Common myeloid progenitor, CD34-positive (primary cell): ENCODE results near the gene ACOD1. TPM values are rescaled to one million over a fixed set of nuclear protein-coding genes. Genes with fewer than 3 reads are reported as not detected.
"Not testable (repeated sequence)": the region's sequence is repeated elsewhere in the genome, so short reads cannot be mapped to it uniquely, and the experiment has no call there.

Source experiments
- CTCF ChIA-PET: fragments of 350-600 bp; sonication (Branson Sonifier 250); formaldehyde crosslinking; loops from one replicate; lab custom pipeline; 2021; ENCODE audit warnings: antibody characterized with exemption; lab: Charles Lee
- POLR2A ChIA-PET: fragments of 350-600 bp; sonication (Branson Sonifier 250); formaldehyde crosslinking; loops from one replicate; lab custom pipeline; 2021; ENCODE audit warnings: antibody characterized with exemption; lab: Charles Lee
- DNase-seq, 3 donors: peaks; one replicate each; pipeline versions ENCODE4 v3.0.0 to v3.0.0-alpha.2; 2013
- H3K27ac ChIP-seq, 2 experiments: 1 replicate in 1 of 2; 2 replicates in 1 of 2; pipeline ENCODE4 v1.7.0; 2013; ENCODE audit warnings: inconsistent platforms in 2 of 2, low read length in 2 of 2, mild to moderate bottlenecking in 2 of 2, low read depth in 1 of 2, moderate library complexity in 1 of 2; ENCODE audit not compliant: severe bottlenecking in 2 of 2, insufficient read depth in 1 of 2, poor library complexity in 1 of 2
- H3K27me3 ChIP-seq, 5 experiments: replicated peaks in 2 of 5; 1 replicate in 3 of 5; 2 replicates in 2 of 5; pipeline versions ENCODE4 v1.6.1 to v1.7.0; 2013; ENCODE audit warnings: low read length in 4 of 5, mild to moderate bottlenecking in 2 of 5, moderate library complexity in 2 of 5, inconsistent platforms in 1 of 5; ENCODE audit not compliant: insufficient read depth in 5 of 5, control insufficient read depth in 4 of 5
- H3K36me3 ChIP-seq, 4 experiments: 1 replicate in 2 of 4; 2 replicates in 2 of 4; pipeline versions ENCODE4 v1.6.1 to v1.7.0; 2013; ENCODE audit warnings: low read length in 3 of 4, control low read depth in 1 of 4, mild to moderate bottlenecking in 1 of 4; ENCODE audit not compliant: control insufficient read depth in 4 of 4, insufficient read depth in 4 of 4
- H3K4me1 ChIP-seq, 4 experiments: 1 replicate in 3 of 4; 2 replicates in 1 of 4; pipeline versions ENCODE4 v1.6.1 to v1.7.1; 2013; ENCODE audit warnings: low read length in 3 of 4, mild to moderate bottlenecking in 3 of 4, control low read depth in 1 of 4, inconsistent platforms in 1 of 4, moderate library complexity in 1 of 4; ENCODE audit not compliant: control insufficient read depth in 4 of 4, insufficient read depth in 4 of 4; ENCODE audit errors: control extremely low read depth in 1 of 4
- H3K4me3 ChIP-seq, 7 experiments: 1 replicate in 4 of 7; 2 replicates in 3 of 7; pipeline versions ENCODE4 v1.5.1 to v1.7.0; 2013; ENCODE audit warnings: mild to moderate bottlenecking in 7 of 7, low read length in 6 of 7, moderate library complexity in 6 of 7, inconsistent platforms in 2 of 7, low read depth in 2 of 7, control low read depth in 1 of 7; ENCODE audit not compliant: insufficient read depth in 4 of 7, control insufficient read depth in 1 of 7; ENCODE audit errors: extremely low read depth in 1 of 7
- H3K9me3 ChIP-seq, 5 experiments: 1 replicate in 4 of 5; 2 replicates in 1 of 5; pipeline versions ENCODE4 v1.6.1 to v1.7.1; 2013; ENCODE audit warnings: low read length in 4 of 5, mild to moderate bottlenecking in 2 of 5, inconsistent platforms in 1 of 5, low read depth in 1 of 5, moderate library complexity in 1 of 5; ENCODE audit not compliant: control insufficient read depth in 4 of 5, insufficient read depth in 2 of 5; ENCODE audit errors: control extremely low read depth in 1 of 5
- WGBS: methylation state at CpG from one replicate; pipeline ENCODE4 v1.1.5; 2013; ENCODE audit not compliant: insufficient coverage; 5-methylcytosine and 5-hydroxymethylcytosine counted together
- polyA plus RNA-seq: library from polyadenylated mRNA; unstranded; fragments of 120-200 nt; gene quantifications from one replicate; pipeline ENCODE4 v1.2.1, GENCODE V29; 2013

The ACOD1 gene
- not detected for polyA plus RNA-seq

DNA sequence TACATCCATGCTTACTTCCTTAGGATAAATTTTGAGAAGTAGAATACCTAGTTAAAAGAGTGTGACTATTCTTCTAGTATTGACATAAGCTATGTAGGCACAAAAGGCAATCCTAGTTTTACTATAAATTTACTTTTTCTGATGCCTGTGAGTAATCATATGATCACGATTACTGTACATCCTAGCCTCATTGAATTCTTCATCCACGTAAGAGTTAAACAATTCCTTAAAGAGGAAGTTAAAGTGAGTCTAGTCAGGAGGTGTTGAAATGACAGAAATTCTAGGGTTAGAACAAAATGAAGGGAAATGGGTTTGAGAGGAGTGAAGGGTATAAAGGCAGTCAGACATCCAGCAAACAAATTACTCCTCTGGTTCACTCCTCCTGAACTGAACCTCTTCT lies at the start of gene ACOD1:
TSS of gene ACOD1 (plus strand) at position 363 of the 400 bp plus-strand sequence. CDS start 48 bp downstream, outside the sequence.
- no CpG with 5 or more reads among the region's 2 CpGs for WGBS
- no peaks in the 10 kb centered on the region for H3K9me3 ChIP-seq
- CTCF ChIA-PET: interaction anchor here (1.4 kb wide), 1 partner anchor 32 kb away, joined by 4 read pairs; no protein-coding TSS in a partner anchor
- DNase-seq: peak in 2 of 3 donors; percentile 20 to 28
- no peak within 1 kb of the TSS for H3K4me3 ChIP-seq
- H3K27me3 ChIP-seq: peaks cover 0 to 3% (median 0%) of the 10 kb centered on the region in 5 experiments
- POLR2A ChIA-PET: no interaction called here
- no peak within 1 kb of the TSS for H3K27ac ChIP-seq
- H3K36me3 ChIP-seq: no peaks in the 10 kb centered on the region
- H3K4me1 ChIP-seq: no peaks in the 10 kb centered on the region

DNA sequence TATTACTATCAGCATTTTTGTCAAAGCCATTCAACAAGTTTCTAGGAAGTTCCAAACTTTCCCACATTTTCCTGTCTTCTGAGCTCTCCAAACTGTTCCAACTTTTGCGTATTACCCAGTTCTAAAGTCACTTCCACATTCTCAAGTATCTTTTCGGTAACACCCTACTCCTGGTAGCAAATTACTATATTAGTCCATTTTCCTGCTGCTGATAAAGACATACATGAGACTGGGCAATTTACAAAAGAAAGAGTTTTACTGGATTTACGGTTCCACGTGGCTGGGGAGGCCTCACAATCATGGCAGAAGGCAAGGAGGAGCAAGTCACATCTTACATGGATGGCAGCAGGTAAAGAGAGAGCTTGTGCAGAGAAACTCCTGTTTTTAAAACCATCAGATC lies 49.2 kb upstream of the ACOD1 start:
- H3K4me3 ChIP-seq, H3K4me1 ChIP-seq, DNase-seq, POLR2A ChIA-PET, H3K36me3 ChIP-seq, H3K9me3 ChIP-seq, H3K27ac ChIP-seq, H3K27me3 ChIP-seq: not testable (repeated sequence)
- CTCF ChIA-PET: interaction anchor here (1.4 to 9.4 kb wide), 3 partner anchors 14 to 232 kb away, joined by 4 to 151 read pairs (median 5); no protein-coding TSS in a partner anchor
- 100% methylated on average over 2 of the region's 4 CpGs for WGBS

- DNase-seq: peak; percentile 81 to 90 (median 87)
- peaks cover 0 to 2% (median 0%) of the 10 kb centered on the region in 5 experiments for H3K27me3 ChIP-seq
- no peaks in the 10 kb centered on the region for H3K4me1 ChIP-seq
- POLR2A ChIA-PET: no interaction called here
- H3K4me3 ChIP-seq: no peak overlapping the region
- H3K27ac ChIP-seq: no peak overlapping the region
- peaks cover 0 to 8% (median 3%) of the 10 kb centered on the region in 5 experiments for H3K9me3 ChIP-seq
- CTCF ChIA-PET: interaction anchor here (0.8 to 9.4 kb wide), 22 partner anchors 9 to 1216 kb away, joined by 3 to 151 read pairs (median 4); partner anchors contain the start of gene KCTD12
- 0% methylated on average over 1 of the region's 3 CpGs for WGBS
- no peaks in the 10 kb centered on the region for H3K36me3 ChIP-seq
Measured at GRCh38 chr13:76903544-76904162, 44.7 kb upstream of the ACOD1 start.

DNA sequence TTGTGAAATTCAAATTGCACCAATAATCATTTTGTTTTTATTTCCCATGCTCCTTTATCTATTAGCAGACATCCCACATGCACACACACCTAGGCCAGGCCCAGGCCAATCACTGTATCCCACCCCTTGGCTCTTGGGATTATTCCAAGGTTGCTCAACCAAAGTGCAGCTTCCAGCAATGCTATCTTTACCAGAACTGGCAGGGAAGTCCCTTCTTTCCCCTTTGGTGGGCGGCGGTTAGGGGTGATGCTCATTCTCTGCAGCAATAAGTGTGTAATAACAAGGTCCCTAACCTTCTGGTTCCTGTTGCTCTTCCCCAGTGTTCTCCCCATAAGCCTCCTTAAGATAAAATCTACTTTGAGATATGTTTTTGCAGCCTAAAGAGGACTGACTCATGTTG lies 43.8 kb upstream of the ACOD1 start:
- DNase-seq: no peak
- ChIA-PET CTCF (interaction anchor here (0.7 to 9.4 kb wide), 16 partner anchors 10 to 1209 kb away, joined by 3 to 151 read pairs (median 4); partner anchors contain the start of gene KCTD12), POLR2A (no interaction called here)
- Histone ChIP-seq H3K9me3 (peaks cover 0 to 4% (median 1%) of the 10 kb centered on the region in 5 experiments), H3K36me3 (no peaks in the 10 kb centered on the region), H3K4me1 (no peaks in the 10 kb centered on the region), H3K4me3 (no peak overlapping the region), H3K27me3 (peaks cover 0 to 2% (median 0%) of the 10 kb centered on the region in 5 experiments), H3K27ac (no peak overlapping the region)
- no CpG with 5 or more reads among the region's 2 CpGs for WGBS

GRCh38 chr13:76912476-76912875 lies 35.8 kb upstream of the ACOD1 start:
- Histone ChIP-seq H3K36me3 (no peaks in the 10 kb centered on the region), H3K4me3 (no peak overlapping the region), H3K27me3 (no peaks in the 10 kb centered on the region), H3K27ac (no peak overlapping the region), H3K9me3 (no peaks in the 10 kb centered on the region), H3K4me1 (no peaks in the 10 kb centered on the region)
- DNase-seq: no peak
- ChIA-PET CTCF (no interaction called here), POLR2A (no interaction called here)
- no CpG with 5 or more reads among the region's 3 CpGs for WGBS

- Histone ChIP-seq H3K36me3 (no peaks in the 10 kb centered on the region), H3K9me3 (no peaks in the 10 kb centered on the region), H3K27me3 (no peaks in the 10 kb centered on the region), H3K27ac (no peak overlapping the region), H3K4me1 (no peaks in the 10 kb centered on the region), H3K4me3 (no peak overlapping the region)
- ChIA-PET CTCF (no interaction called here), POLR2A (no interaction called here)
- WGBS: 96% methylated on average over 2 of the region's 4 CpGs
- DNase-seq: no peak
Measured at GRCh38 chr13:76913898-76914297, 34.4 kb upstream of the ACOD1 start.

- Histone ChIP-seq H3K9me3 (peaks cover 0 to 2% (median 0%) of the 10 kb centered on the region in 5 experiments), H3K4me1 (no peaks in the 10 kb centered on the region), H3K4me3 (no peak overlapping the region), H3K27me3 (no peaks in the 10 kb centered on the region), H3K36me3 (no peaks in the 10 kb centered on the region), H3K27ac (no peak overlapping the region)
- CTCF ChIA-PET: no interaction called here
- WGBS: 100% methylated on average over 1 of the region's 1 CpG
- no peak for DNase-seq
- POLR2A ChIA-PET: no interaction called here
Measured at GRCh38 chr13:76917095-76917494, 31.2 kb upstream of the ACOD1 start.
